BLaER1 (cell line): ENCODE data around the gene PPP5C.
"Not testable (repeated sequence)": the region's sequence is repeated elsewhere in the genome, so short reads cannot be mapped to it uniquely, and the experiment has no call there.

Experiments
- H3K27ac ChIP-seq: shearing (Covaris generic); formaldehyde crosslinking; 2 replicates; pipeline ENCODE4 v1.8.1; 2022
- H3K27me3 ChIP-seq: shearing (Covaris generic); formaldehyde crosslinking; 2 replicates; pipeline ENCODE4 v1.8.1; 2022
- H3K36me3 ChIP-seq: shearing (Covaris generic); formaldehyde crosslinking; 2 replicates; pipeline ENCODE4 v1.8.1; 2022
- H3K4me1 ChIP-seq: shearing (Covaris generic); formaldehyde crosslinking; 2 replicates; pipeline ENCODE4 v1.8.1; 2022
- H3K4me2 ChIP-seq: shearing (Covaris generic); formaldehyde crosslinking; 2 replicates; pipeline ENCODE4 v1.8.1; 2022
- H3K4me3 ChIP-seq: shearing (Covaris generic); formaldehyde crosslinking; 2 replicates; pipeline ENCODE4 v1.8.1; 2022
- H3K9ac ChIP-seq: shearing (Covaris generic); formaldehyde crosslinking; 2 replicates; pipeline ENCODE4 v1.8.1; 2022
- H3K9me3 ChIP-seq: shearing (Covaris generic); formaldehyde crosslinking; 2 replicates; pipeline ENCODE4 v1.8.1; 2022
- H4K20me1 ChIP-seq: shearing (Covaris generic); formaldehyde crosslinking; 2 replicates; pipeline ENCODE4 v1.8.1; 2022
- Cebpa-rat ChIP-seq: shearing (Covaris generic); IDR thresholded peaks from 2 replicates; pipeline ENCODE4 v1.8.1; 2022

PPP5C gene

GRCh38 chr19:46308510-46308909 is 38.4 kb upstream of the PPP5C start:
- H3K27ac ChIP-seq: no peak overlapping the region
- H3K9ac ChIP-seq: no peak overlapping the region
- peaks cover 22% of the 10 kb centered on the region for H3K9me3 ChIP-seq
- no peaks in the 10 kb centered on the region for H3K27me3 ChIP-seq
- no peaks in the 10 kb centered on the region for H3K36me3 ChIP-seq
- no peak overlapping the region for H3K4me2 ChIP-seq
- TF ChIP-seq Cebpa-rat: no peak
- no peaks in the 10 kb centered on the region for H4K20me1 ChIP-seq
- no peaks in the 10 kb centered on the region for H3K4me1 ChIP-seq
- no peak overlapping the region for H3K4me3 ChIP-seq

- Histone ChIP-seq H4K20me1 (no peaks in the 10 kb centered on the region), H3K9me3 (peaks cover 18% of the 10 kb centered on the region), H3K4me2 (no peak overlapping the region), H3K4me1 (no peaks in the 10 kb centered on the region), H3K4me3 (no peak overlapping the region), H3K27ac (no peak overlapping the region), H3K9ac (no peak overlapping the region), H3K36me3 (no peaks in the 10 kb centered on the region), H3K27me3 (no peaks in the 10 kb centered on the region)
- TF ChIP-seq Cebpa-rat: no peak
These were observed 37.8 kb upstream of the PPP5C start for GRCh38 chr19:46309056-46309455.

GRCh38 chr19:46311444-46311843 is 35.4 kb upstream of the PPP5C start:
- Histone ChIP-seq H3K4me1 (no peaks in the 10 kb centered on the region), H3K36me3 (no peaks in the 10 kb centered on the region), H3K9ac (no peak overlapping the region), H3K9me3 (peaks cover 6% of the 10 kb centered on the region), H4K20me1 (no peaks in the 10 kb centered on the region), H3K4me3 (no peak overlapping the region), H3K27ac (no peak overlapping the region), H3K27me3 (no peaks in the 10 kb centered on the region), H3K4me2 (no peak overlapping the region)
- TF ChIP-seq Cebpa-rat: no peak

GRCh38 chr19:46313540-46314469 is 33.1 kb upstream of the PPP5C start:
- H4K20me1 ChIP-seq: not testable (repeated sequence)

GRCh38 chr19:46317339-46317738 is 29.5 kb upstream of the PPP5C start:
- Histone ChIP-seq H3K4me2 (no peak overlapping the region), H3K9ac (no peak overlapping the region), H3K4me3 (no peak overlapping the region), H3K27ac (no peak overlapping the region), H3K4me1 (no peaks in the 10 kb centered on the region), H4K20me1 (no peaks in the 10 kb centered on the region), H3K36me3 (no peaks in the 10 kb centered on the region), H3K9me3 (no peaks in the 10 kb centered on the region), H3K27me3 (no peaks in the 10 kb centered on the region)
- no peak for TF ChIP-seq Cebpa-rat

More at GRCh38 chr19:46313540-46314469, 33.1 kb upstream of the PPP5C start:
- H3K4me1 ChIP-seq, H3K27ac ChIP-seq, H3K36me3 ChIP-seq, H3K9me3 ChIP-seq, H3K4me2 ChIP-seq, H3K27me3 ChIP-seq, H3K4me3 ChIP-seq, H3K9ac ChIP-seq: not testable (repeated sequence)

GRCh38 chr19:46319613-46320012 is 27.3 kb upstream of the PPP5C start:
- Histone ChIP-seq H3K4me1 (no peaks in the 10 kb centered on the region), H3K9me3 (peaks cover 8% of the 10 kb centered on the region; the same call in 1 of the 2 replicates), H3K4me3 (no peak overlapping the region), H3K36me3 (no peaks in the 10 kb centered on the region), H3K27me3 (no peaks in the 10 kb centered on the region), H3K27ac (no peak overlapping the region), H3K4me2 (no peak overlapping the region), H4K20me1 (no peaks in the 10 kb centered on the region), H3K9ac (no peak overlapping the region)
- TF ChIP-seq Cebpa-rat: no peak

- no peak overlapping the region for H3K4me2 ChIP-seq
- no peak overlapping the region for H3K4me3 ChIP-seq
- H3K36me3 ChIP-seq: no peaks in the 10 kb centered on the region
- no peaks in the 10 kb centered on the region for H4K20me1 ChIP-seq
- no peak overlapping the region for H3K9ac ChIP-seq
- no peak overlapping the region for H3K27ac ChIP-seq
- peaks cover 15% of the 10 kb centered on the region for H3K9me3 ChIP-seq
- TF ChIP-seq Cebpa-rat: no peak
- H3K4me1 ChIP-seq: no peaks in the 10 kb centered on the region
- no peaks in the 10 kb centered on the region for H3K27me3 ChIP-seq
These were observed 26.3 kb upstream of the PPP5C start for GRCh38 chr19:46320559-46320958.

GRCh38 chr19:46321653-46322052 is 25.2 kb upstream of the PPP5C start:
- no peak overlapping the region for H3K27ac ChIP-seq
- H3K4me2 ChIP-seq: no peak overlapping the region
- H3K36me3 ChIP-seq: no peaks in the 10 kb centered on the region
- no peak for TF ChIP-seq Cebpa-rat
- no peak overlapping the region for H3K9ac ChIP-seq
- peaks cover 26% of the 10 kb centered on the region for H3K9me3 ChIP-seq
- H3K27me3 ChIP-seq: no peaks in the 10 kb centered on the region
- no peak overlapping the region for H3K4me3 ChIP-seq
- H3K4me1 ChIP-seq: no peaks in the 10 kb centered on the region
- H4K20me1 ChIP-seq: no peaks in the 10 kb centered on the region

- H3K4me1 ChIP-seq, H3K9ac ChIP-seq, H3K27me3 ChIP-seq, H4K20me1 ChIP-seq, H3K27ac ChIP-seq, H3K36me3 ChIP-seq, H3K4me3 ChIP-seq, H3K4me2 ChIP-seq: not testable (repeated sequence)
- peaks cover 41% of the 10 kb centered on the region for H3K9me3 ChIP-seq
These were observed 23.7 kb upstream of the PPP5C start for GRCh38 chr19:46323227-46323626.

GRCh38 chr19:46324277-46324676 is 22.6 kb upstream of the PPP5C start:
- no peaks in the 10 kb centered on the region for H3K27me3 ChIP-seq
- no peak overlapping the region for H3K4me3 ChIP-seq
- H3K9me3 ChIP-seq: peaks cover 52% of the 10 kb centered on the region
- no peak for TF ChIP-seq Cebpa-rat
- no peak overlapping the region for H3K27ac ChIP-seq
- no peaks in the 10 kb centered on the region for H3K4me1 ChIP-seq
- H4K20me1 ChIP-seq: no peaks in the 10 kb centered on the region
- no peaks in the 10 kb centered on the region for H3K36me3 ChIP-seq
- H3K9ac ChIP-seq: no peak overlapping the region
- H3K4me2 ChIP-seq: no peak overlapping the region
